CD4-positive, CD25-positive, alpha-beta regulatory T cell (primary cell): ENCODE results near the gene EFCAB5. TPM values are rescaled to one million over a fixed set of nuclear protein-coding genes. Genes with fewer than 3 reads are reported as not detected.
A peak's percentile ranks its signal among the peaks of the same experiment; 100 is the strongest.
"Not testable (repeated sequence)": the region's sequence is repeated elsewhere in the genome, so short reads cannot be mapped to it uniquely, and the experiment has no call there.

Experiments used
- ATAC-seq, 2 donors: fragments of 150-1000 bp; cut with Tn5 transposase; one replicate each; pipeline ENCODE4 v1.10.0; 2021; ENCODE audit warnings: low read depth in 2 of 2, moderate number of reproducible peaks in 2 of 2, moderate library complexity in 1 of 2
- DNase-seq, 3 donors: peaks; one replicate each; pipeline versions ENCODE4 v3.0.0 to v3.0.0-alpha.2; 2012 to 2022; ENCODE audit warnings: mixed read lengths in 1 of 3
- H3K27ac ChIP-seq: one replicate; pipeline ENCODE4 v1.7.0; 2013; ENCODE audit warnings: mild to moderate bottlenecking, low read length; ENCODE audit not compliant: insufficient read depth, poor library complexity, severe bottlenecking
- H3K27me3 ChIP-seq: one replicate; pipeline ENCODE4 v1.7.0; 2013; ENCODE audit warnings: low read length; ENCODE audit not compliant: control insufficient read depth, insufficient read depth
- H3K36me3 ChIP-seq: one replicate; pipeline ENCODE4 v1.7.0; 2013; ENCODE audit warnings: mild to moderate bottlenecking, low read length, moderate library complexity; ENCODE audit not compliant: control insufficient read depth, insufficient read depth
- H3K4me1 ChIP-seq: 2 replicates; pipeline ENCODE4 v1.7.0; 2013; ENCODE audit warnings: mild to moderate bottlenecking, low read length; ENCODE audit not compliant: insufficient read depth, control insufficient read depth, poor library complexity, severe bottlenecking
- H3K4me3 ChIP-seq: one replicate; pipeline ENCODE4 v1.7.0; 2013; ENCODE audit warnings: low read depth, mild to moderate bottlenecking, low read length, moderate library complexity
- H3K9me3 ChIP-seq, 2 experiments: 1 replicate in 1 of 2; 2 replicates in 1 of 2; pipeline ENCODE4 v1.7.0; 2013; ENCODE audit warnings: low read length in 2 of 2, mild to moderate bottlenecking in 1 of 2, moderate library complexity in 1 of 2; ENCODE audit not compliant: control insufficient read depth in 2 of 2
- H3K27ac Mint-ChIP-seq, 3 donors: one replicate each; pipeline ENCODE4 v1.8.0; 2020 to 2022; ENCODE audit warnings: mild to moderate bottlenecking in 3 of 3, mixed read lengths in 3 of 3, moderate library complexity in 2 of 3
- H3K27me3 Mint-ChIP-seq: one replicate; pipeline ENCODE4 v1.8.0; 2022; ENCODE audit warnings: mild to moderate bottlenecking, mixed read lengths
- H3K36me3 Mint-ChIP-seq: one replicate; pipeline ENCODE4 v1.8.0; 2020; ENCODE audit warnings: mixed read lengths
- H3K4me1 Mint-ChIP-seq, 4 donors: one replicate each; pipeline ENCODE4 v1.8.0; 2020 to 2022; ENCODE audit warnings: mixed read lengths in 4 of 4, mild to moderate bottlenecking in 1 of 4
- H3K4me3 Mint-ChIP-seq, 4 donors: one replicate each; pipeline ENCODE4 v1.8.0; 2020 to 2022; ENCODE audit warnings: mild to moderate bottlenecking in 4 of 4, mixed read lengths in 4 of 4, moderate library complexity in 3 of 4
- H3K9me3 Mint-ChIP-seq, 7 donors: one replicate each; pipeline ENCODE4 v1.8.0; 2020 to 2022; ENCODE audit warnings: mixed read lengths in 7 of 7, mild to moderate bottlenecking in 3 of 7, moderate library complexity in 2 of 7
- polyA plus RNA-seq, 4 donors: library from polyadenylated mRNA; unstranded; fragments of 300-500 nt; fragmentation: Illumina TruSeq; gene quantifications; one replicate each; pipeline ENCODE4 v1.2.3, GENCODE V29; 2021
- total RNA-seq: library from RNA; stranded (reverse); gene quantifications from one replicate; pipeline ENCODE4 v1.2.3, GENCODE V29; 2022

Gene EFCAB5
- total and polyA plus RNA-seq, 5 donors from 2014 or later: 0.21 to 2.1 (median 0.36) TPM

GRCh38 chr17:30124273-30124796, 182.9 kb downstream of the EFCAB5 start:
- Mint-ChIP-seq H3K9me3 (no peaks in the 10 kb centered on the region), H3K4me3 (peak overlapping the region in 1 of 4 donors; percentile 17), H3K4me1 (peaks cover 23 to 52% (median 35%) of the 10 kb centered on the region in 4 donors), H3K36me3 (peaks cover 16% of the 10 kb centered on the region), H3K27ac (no peak overlapping the region), H3K27me3 (no peaks in the 10 kb centered on the region)
- Histone ChIP-seq H3K9me3 (no peaks in the 10 kb centered on the region), H3K27me3 (no peaks in the 10 kb centered on the region), H3K4me3 (no peak overlapping the region), H3K27ac (no peak overlapping the region), H3K4me1 (peaks cover 22% of the 10 kb centered on the region), H3K36me3 (peaks cover 29% of the 10 kb centered on the region)
- DNase-seq: no peak
- ATAC-seq: no peak

GRCh38 chr17:30130121-30130520, 188.7 kb downstream of the EFCAB5 start:
- H3K36me3 Mint-ChIP-seq: peaks cover 16% of the 10 kb centered on the region

GRCh38 chr17:30132615-30133014, 191.2 kb downstream of the EFCAB5 start:
- DNase-seq (no peak), ATAC-seq (no peak)
- H3K36me3 Mint-ChIP-seq: peaks cover 22% of the 10 kb centered on the region
- no peak overlapping the region for H3K4me3 Mint-ChIP-seq
- H3K4me1 Mint-ChIP-seq: peaks cover 17 to 32% (median 28%) of the 10 kb centered on the region in 4 donors
- no peak overlapping the region for H3K27ac Mint-ChIP-seq
- H3K9me3 Mint-ChIP-seq: no peaks in the 10 kb centered on the region
- H3K9me3 ChIP-seq: no peaks in the 10 kb centered on the region
- peaks cover 15% of the 10 kb centered on the region for H3K36me3 ChIP-seq
- H3K4me1 ChIP-seq: no peaks in the 10 kb centered on the region
- no peak overlapping the region for H3K27ac ChIP-seq
- no peaks in the 10 kb centered on the region for H3K27me3 ChIP-seq
- no peak overlapping the region for H3K4me3 ChIP-seq
- no peaks in the 10 kb centered on the region for H3K27me3 Mint-ChIP-seq

More at GRCh38 chr17:30130121-30130520, 188.7 kb downstream of the EFCAB5 start:
- peak overlapping the region in 1 of 3 donors; percentile 5 for H3K27ac Mint-ChIP-seq
- H3K27ac ChIP-seq: no peak overlapping the region
- peaks cover 15% of the 10 kb centered on the region for H3K36me3 ChIP-seq
- ATAC-seq: no peak
- H3K4me1 ChIP-seq: peaks cover 4% of the 10 kb centered on the region
- H3K9me3 ChIP-seq: no peaks in the 10 kb centered on the region
- no peaks in the 10 kb centered on the region for H3K27me3 Mint-ChIP-seq
- H3K4me1 Mint-ChIP-seq: peaks cover 17 to 37% (median 26%) of the 10 kb centered on the region in 4 donors
- DNase-seq: no peak
- peak overlapping the region in 1 of 4 donors; percentile 80 for H3K4me3 Mint-ChIP-seq
- no peaks in the 10 kb centered on the region for H3K9me3 Mint-ChIP-seq
- H3K27me3 ChIP-seq: no peaks in the 10 kb centered on the region
- H3K4me3 ChIP-seq: no peak overlapping the region

GRCh38 chr17:30133197-30133596, 191.8 kb downstream of the EFCAB5 start:
- H3K27me3 Mint-ChIP-seq: no peaks in the 10 kb centered on the region
- H3K36me3 ChIP-seq: peaks cover 11% of the 10 kb centered on the region
- H3K4me3 ChIP-seq: no peak overlapping the region
- H3K9me3 Mint-ChIP-seq: no peaks in the 10 kb centered on the region
- no peaks in the 10 kb centered on the region for H3K9me3 ChIP-seq
- no peak for DNase-seq
- H3K36me3 Mint-ChIP-seq: peaks cover 22% of the 10 kb centered on the region
- peaks cover 23 to 37% (median 30%) of the 10 kb centered on the region in 4 donors for H3K4me1 Mint-ChIP-seq
- no peaks in the 10 kb centered on the region for H3K4me1 ChIP-seq
- no peak overlapping the region for H3K27ac ChIP-seq
- ATAC-seq: no peak
- no peaks in the 10 kb centered on the region for H3K27me3 ChIP-seq
- no peak overlapping the region for H3K4me3 Mint-ChIP-seq
- H3K27ac Mint-ChIP-seq: peak overlapping the region in 1 of 3 donors; percentile 31

- Mint-ChIP-seq H3K4me1 (peaks cover 26 to 45% (median 33%) of the 10 kb centered on the region in 4 donors), H3K36me3 (peaks cover 26% of the 10 kb centered on the region)
Observed at GRCh38 chr17:30134551-30134950, 193.1 kb downstream of the EFCAB5 start.

GRCh38 chr17:30137158-30137557, 195.7 kb downstream of the EFCAB5 start:
- H3K9me3 Mint-ChIP-seq: no peaks in the 10 kb centered on the region
- no peak overlapping the region for H3K27ac Mint-ChIP-seq
- H3K4me3 ChIP-seq: no peak overlapping the region
- no peaks in the 10 kb centered on the region for H3K27me3 Mint-ChIP-seq
- ATAC-seq: no peak
- no peak overlapping the region for H3K4me3 Mint-ChIP-seq
- no peaks in the 10 kb centered on the region for H3K27me3 ChIP-seq
- H3K4me1 Mint-ChIP-seq: peaks cover 19 to 38% (median 29%) of the 10 kb centered on the region in 4 donors
- no peaks in the 10 kb centered on the region for H3K4me1 ChIP-seq
- H3K36me3 ChIP-seq: peaks cover 4% of the 10 kb centered on the region
- DNase-seq: no peak
- H3K36me3 Mint-ChIP-seq: peaks cover 26% of the 10 kb centered on the region
- no peak overlapping the region for H3K27ac ChIP-seq
- no peaks in the 10 kb centered on the region for H3K9me3 ChIP-seq

More at GRCh38 chr17:30134551-30134950, 193.1 kb downstream of the EFCAB5 start:
- Histone ChIP-seq H3K4me1 (no peaks in the 10 kb centered on the region), H3K36me3 (peaks cover 4% of the 10 kb centered on the region), H3K9me3 (no peaks in the 10 kb centered on the region), H3K27ac (no peak overlapping the region), H3K27me3 (no peaks in the 10 kb centered on the region), H3K4me3 (no peak overlapping the region)
- peak overlapping the region in 1 of 3 donors; percentile 11 for H3K27ac Mint-ChIP-seq
- DNase-seq (no peak), ATAC-seq (no peak)
- H3K27me3 Mint-ChIP-seq: no peaks in the 10 kb centered on the region
- no peak overlapping the region for H3K4me3 Mint-ChIP-seq
- H3K9me3 Mint-ChIP-seq: no peaks in the 10 kb centered on the region

- H3K4me1 ChIP-seq: not testable (repeated sequence)
Observed at GRCh38 chr17:30147860-30148259, 206.4 kb downstream of the EFCAB5 start.

GRCh38 chr17:30148376-30148775, 206.9 kb downstream of the EFCAB5 start:
- DNase-seq (no peak), ATAC-seq (no peak)
- no peak overlapping the region for H3K4me3 Mint-ChIP-seq
- no peaks in the 10 kb centered on the region for H3K36me3 ChIP-seq
- peaks cover 21 to 36% (median 26%) of the 10 kb centered on the region in 4 donors for H3K4me1 Mint-ChIP-seq
- H3K4me3 ChIP-seq: no peak overlapping the region
- H3K36me3 Mint-ChIP-seq: peaks cover 8% of the 10 kb centered on the region
- H3K9me3 Mint-ChIP-seq: no peaks in the 10 kb centered on the region
- peaks cover 3% of the 10 kb centered on the region for H3K4me1 ChIP-seq
- no peaks in the 10 kb centered on the region for H3K27me3 ChIP-seq
- peak overlapping the region; percentile 9 to 27 (median 26) for H3K27ac Mint-ChIP-seq
- H3K27ac ChIP-seq: no peak overlapping the region
- H3K9me3 ChIP-seq: no peaks in the 10 kb centered on the region
- H3K27me3 Mint-ChIP-seq: no peaks in the 10 kb centered on the region

More at GRCh38 chr17:30147860-30148259, 206.4 kb downstream of the EFCAB5 start:
- not testable (repeated sequence) for H3K4me3 Mint-ChIP-seq, H3K27me3 Mint-ChIP-seq, DNase-seq, H3K27ac ChIP-seq, ATAC-seq, H3K36me3 ChIP-seq, H3K4me3 ChIP-seq, H3K36me3 Mint-ChIP-seq, H3K9me3 ChIP-seq, H3K27me3 ChIP-seq, H3K9me3 Mint-ChIP-seq
- H3K27ac Mint-ChIP-seq: peak overlapping the region in 2 of 3 donors; percentile 9 to 27
- H3K4me1 Mint-ChIP-seq: peaks cover 22 to 40% (median 28%) of the 10 kb centered on the region in 4 donors
